AG09319 (cell line): ENCODE measurements around the gene STAP2.

ENCODE experiments used
- DNase-seq: peaks from one replicate; pipeline ENCODE4 v3.0.0-alpha.2; 2010; ENCODE audit warnings: low read depth; ENCODE audit errors: extremely low read depth
- CTCF ChIP-seq: IDR thresholded peaks from 2 replicates; pipeline ENCODE4 v1.5.1; 2011; ENCODE audit warnings: low read depth, mild to moderate bottlenecking, inconsistent platforms, low read length, moderate library complexity

The STAP2 gene

GRCh38 chr19:4305257-4305612, 33.4 kb downstream of the STAP2 start:
- no peak for DNase-seq
- no peak for TF ChIP-seq CTCF

- no peak for TF ChIP-seq CTCF
Observed at GRCh38 chr19:4304538-4305256, 33.9 kb downstream of the STAP2 start, which contains the start of gene FSD1. FSD1 (plus strand) TSS chr19:4304598; CDS start chr19:4304747, 149 bp downstream.

GRCh38 chr19:4303819-4304537, 34.6 kb downstream of the STAP2 start:
- no peak for TF ChIP-seq CTCF
- no peak for DNase-seq

More at GRCh38 chr19:4304538-4305256, 33.9 kb downstream of the STAP2 start, which contains the start of gene FSD1:
- DNase-seq, result no peak

- no peak for TF ChIP-seq CTCF
- DNase-seq, result no peak
Observed at GRCh38 chr19:4302243-4302640, 36.4 kb downstream of the STAP2 start, which contains the start of gene TMIGD2. TMIGD2 (minus strand) TSS chr19:4302389; CDS start chr19:4302385, 4 bp downstream.

GRCh38 chr19:4301590-4302242, 36.9 kb downstream of the STAP2 start:
- DNase-seq, result no peak

GRCh38 chr19:4300589-4300988, 38.0 kb downstream of the STAP2 start:
- DNase-seq, result no peak
- TF ChIP-seq CTCF, result no peak

More at GRCh38 chr19:4301590-4302242, 36.9 kb downstream of the STAP2 start:
- TF ChIP-seq CTCF, result no peak
